Bronchial smooth muscle cell (primary cell): Measurements from ENCODE around the gene B3GNT2. TPM values are rescaled to one million over a fixed set of nuclear protein-coding genes. Genes with fewer than 3 reads are reported as not detected.

Experiments used
- total RNA-seq: library from RNA; depleted of rRNA; stranded (reverse); fragments of >200 nt; gene quantifications from 2 replicates; pipeline ENCODE4 v1.2.1, GENCODE V29; 2014

Gene B3GNT2
- 3.3 and 11.8 TPM in 2 replicates for total RNA-seq

GRCh38 chr2:62195421-62196277, at the start of gene B3GNT2:
TSS of gene B3GNT2 (plus strand) at chr2:62196115. CDS start at chr2:62222221, 26,106 bp downstream.

